IPS DF 4.7 (cell line): ENCODE results near the gene RAB23.

Source experiments
- DNase-seq: peaks from one replicate; pipeline ENCODE4 v3.0.0-alpha.2; 2013; ENCODE audit warnings: low spot score; ENCODE audit errors: extremely low read depth

Gene RAB23

GRCh38 chr6:57137350-57137749, 84.8 kb downstream of the RAB23 start:
- DNase-seq, result no peak
